ENCODE data around the gene CTNNA3. TPM values are rescaled to one million over a fixed set of nuclear protein-coding genes. Genes with fewer than 3 reads are reported as not detected.

The CTNNA3 gene
- polyA plus RNA-seq, 1 donor from 2014 or later, result 0.14 TPM

- Histone ChIP-seq H4K20me1 (ENCODE audit: insufficient read depth) (no peaks in the 10 kb centered on the region), H3K4me2 (ENCODE audit: low read length) (no peak overlapping the region), H3K4me3 (ENCODE audit: low read length) (no peak overlapping the region), H3K79me2 (replicated peaks; ENCODE audit: insufficient read depth, low read length) (no peaks in the 10 kb centered on the region), H3K27me3 (ENCODE audit: insufficient read depth, low read depth, low read length) (no peaks in the 10 kb centered on the region), H3K36me3 (ENCODE audit: insufficient read depth, low read length) (no peaks in the 10 kb centered on the region), H3F3A (ENCODE audit: insufficient read depth, low read length, poor library complexity, severe bottlenecking) (no peaks in the 10 kb centered on the region), H3K9ac (ENCODE audit: low read length) (no peak overlapping the region), H3K9me2 (ENCODE audit: insufficient read depth, low read length) (no peaks in the 10 kb centered on the region), H3K27ac (ENCODE audit: low read length) (no peak overlapping the region), H2AFZ (ENCODE audit: low read depth, low read length) (no peak overlapping the region), H3K9me3 (ENCODE audit: low read length) (no peaks in the 10 kb centered on the region)
- TF ChIP-seq REST (IDR thresholded peaks at IDR 0.05; ENCODE audit: borderline replicate concordance) (no peak), EP300 (conservative IDR thresholded peaks at IDR 0.05; ENCODE audit: poor library complexity, severe bottlenecking) (no peak), MXI1 (conservative IDR thresholded peaks at IDR 0.05; ENCODE audit: poor library complexity, severe bottlenecking) (no peak), TAF1 (IDR thresholded peaks at IDR 0.05; ENCODE audit: low read depth) (no peak), RAD21 (conservative IDR thresholded peaks at IDR 0.05) (no peak), POLR2AphosphoS5 (IDR thresholded peaks at IDR 0.05) (no peak), EZH2 (IDR thresholded peaks at IDR 0.05; ENCODE audit: borderline replicate concordance, insufficient read depth, low read length, poor library complexity, severe bottlenecking) (no peak), CTCF (IDR thresholded peaks at IDR 0.05; ENCODE audit: poor library complexity, severe bottlenecking) (no peak), SMC3 (conservative IDR thresholded peaks at IDR 0.05; ENCODE audit: poor library complexity) (no peak)
These were observed 778.9 kb downstream of the CTNNA3 start for GRCh38 chr10:66917104-66917503.

GRCh38 chr10:66916030-66916429 is 780.0 kb downstream of the CTNNA3 start:
- no peak overlapping the region for H3K27ac ChIP-seq (ENCODE audit: low read length)
- no peak overlapping the region for H2AFZ ChIP-seq (ENCODE audit: low read depth, low read length)
- no peak overlapping the region for H3K4me2 ChIP-seq (ENCODE audit: low read length)
- H3K36me3 ChIP-seq (ENCODE audit: insufficient read depth, low read length), result no peaks in the 10 kb centered on the region
- no peaks in the 10 kb centered on the region for H3K79me2 ChIP-seq (replicated peaks; ENCODE audit: insufficient read depth, low read length)
- no peaks in the 10 kb centered on the region for H4K20me1 ChIP-seq (ENCODE audit: insufficient read depth)
- H3K9ac ChIP-seq (ENCODE audit: low read length), result no peak overlapping the region
- H3F3A ChIP-seq (ENCODE audit: insufficient read depth, low read length, poor library complexity, severe bottlenecking), result no peaks in the 10 kb centered on the region
- H3K9me2 ChIP-seq (ENCODE audit: insufficient read depth, low read length), result no peaks in the 10 kb centered on the region
- no peak for TF ChIP-seq EP300 (conservative IDR thresholded peaks at IDR 0.05; ENCODE audit: poor library complexity, severe bottlenecking)
- no peak for TF ChIP-seq TAF1 (IDR thresholded peaks at IDR 0.05; ENCODE audit: low read depth)
- TF ChIP-seq REST (IDR thresholded peaks at IDR 0.05; ENCODE audit: borderline replicate concordance), result no peak
- TF ChIP-seq MXI1 (conservative IDR thresholded peaks at IDR 0.05; ENCODE audit: poor library complexity, severe bottlenecking), result no peak
- TF ChIP-seq POLR2AphosphoS5 (IDR thresholded peaks at IDR 0.05), result no peak
- no peak for TF ChIP-seq EZH2 (IDR thresholded peaks at IDR 0.05; ENCODE audit: borderline replicate concordance, insufficient read depth, low read length, poor library complexity, severe bottlenecking)
- no peak for TF ChIP-seq CTCF (IDR thresholded peaks at IDR 0.05; ENCODE audit: poor library complexity, severe bottlenecking)
- TF ChIP-seq SMC3 (conservative IDR thresholded peaks at IDR 0.05; ENCODE audit: poor library complexity), result no peak
- TF ChIP-seq RAD21 (conservative IDR thresholded peaks at IDR 0.05), result no peak
- H3K27me3 ChIP-seq (ENCODE audit: insufficient read depth, low read depth, low read length), result no peaks in the 10 kb centered on the region
- H3K4me3 ChIP-seq (ENCODE audit: low read length), result no peak overlapping the region
- H3K9me3 ChIP-seq (ENCODE audit: low read length), result no peaks in the 10 kb centered on the region
